GOT3 (cell line): ENCODE results near the gene SATB2.

Source experiments
- DNase-seq: peaks from one replicate; lab custom pipeline; 2025; ENCODE audit warnings: mixed read lengths; lab: John Stamatoyannopoulos, UW

The SATB2 gene

DNA sequence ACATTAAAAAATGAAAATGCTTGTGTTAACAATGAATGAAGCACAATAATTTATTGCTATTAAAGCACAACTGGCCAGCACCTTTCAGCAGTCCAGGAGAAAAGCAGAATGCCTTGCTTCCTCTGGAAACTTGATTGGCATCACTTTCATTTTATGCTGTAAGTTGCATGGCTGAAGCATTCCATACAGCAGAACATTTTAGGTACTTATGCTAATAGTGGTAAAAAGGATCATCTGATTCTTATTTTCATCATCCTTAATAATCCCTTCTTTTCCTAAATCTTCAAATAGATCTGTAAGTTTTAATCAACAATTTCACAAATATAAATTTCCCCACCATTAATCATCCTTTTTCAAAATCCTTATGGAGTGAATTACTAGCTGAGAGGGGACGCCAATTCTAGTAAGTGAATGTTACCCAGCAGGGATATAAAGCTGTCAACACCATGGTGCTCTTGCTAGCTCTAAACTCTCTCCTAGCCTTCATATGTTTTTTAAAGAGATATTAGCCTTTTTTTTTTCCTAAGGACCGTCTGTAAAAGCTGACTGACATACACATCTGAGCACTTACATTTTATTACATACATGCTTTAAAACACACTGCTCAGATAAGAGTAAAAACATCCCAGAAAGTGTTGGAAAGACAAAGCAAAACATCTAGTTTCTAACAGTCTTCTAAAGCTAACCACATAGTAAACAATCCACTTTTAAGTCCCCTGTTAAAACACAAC is 5.3 kb downstream of the SATB2 start:
- DNase-seq = no peak

DNA sequence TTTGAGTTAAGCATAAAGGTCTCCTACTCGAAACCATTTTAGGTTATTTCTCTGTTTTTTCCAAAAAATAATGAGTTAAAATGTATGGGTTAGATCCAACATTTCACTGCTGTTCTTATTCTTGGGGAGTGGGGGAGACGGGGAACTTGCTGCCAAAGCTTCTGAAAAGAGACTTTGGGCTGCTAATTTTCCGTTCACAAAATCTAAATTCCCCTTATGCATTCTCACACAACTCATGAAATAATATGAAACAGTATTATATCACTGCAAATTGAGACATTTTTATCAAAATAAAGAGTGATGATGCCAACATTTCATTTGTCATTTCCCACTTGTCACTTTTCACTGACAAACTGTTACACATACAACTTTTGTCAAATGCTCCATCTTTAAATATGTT is 7.8 kb downstream of the SATB2 start:
- DNase-seq = no peak

DNA sequence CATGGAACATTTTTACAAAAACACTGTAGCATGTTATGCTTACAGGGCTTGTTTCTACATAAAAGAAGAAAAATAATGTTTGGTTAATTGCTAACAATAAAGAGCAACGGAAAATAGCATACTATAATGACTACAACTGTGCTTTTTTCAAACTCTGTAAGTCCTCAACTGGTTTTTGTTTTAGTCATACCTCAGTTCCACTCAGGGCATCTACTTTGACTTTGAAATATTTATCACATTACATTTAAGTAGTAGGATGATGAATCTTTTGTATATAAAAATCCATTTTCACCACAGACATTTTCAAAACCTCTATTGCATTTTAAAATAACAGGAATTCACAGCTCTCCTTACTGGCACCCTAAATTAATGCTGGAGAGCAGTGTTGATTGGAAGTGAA is 8.3 kb downstream of the SATB2 start:
- DNase-seq = no peak

DNA sequence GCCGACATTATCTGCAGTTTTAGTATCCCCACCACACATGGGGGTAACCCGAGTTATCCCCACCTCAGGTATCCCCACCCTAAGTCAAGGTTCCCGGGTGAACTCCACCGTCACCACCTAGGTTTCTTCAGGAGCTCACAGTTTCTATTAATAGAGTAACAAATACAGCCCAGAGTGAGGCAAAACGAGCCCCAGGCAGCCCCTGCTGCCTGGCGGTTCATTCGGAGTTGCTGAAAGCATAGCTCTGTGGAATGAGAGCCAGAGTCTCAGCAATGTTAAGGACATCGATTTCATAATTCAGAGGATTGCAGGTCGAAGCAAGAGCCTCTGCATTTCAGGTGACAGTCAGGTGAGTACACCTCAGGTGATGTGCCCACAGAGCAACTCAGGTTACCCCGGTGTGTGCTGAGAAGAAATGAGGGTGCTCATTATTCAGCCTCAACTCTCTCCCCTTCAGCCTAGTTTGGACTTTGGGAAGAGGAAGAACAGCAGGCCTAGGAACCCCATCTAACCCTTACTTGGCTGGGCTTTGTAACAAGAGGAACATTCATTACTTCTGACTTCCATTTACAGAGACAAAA is 10.7 kb downstream of the SATB2 start:
- DNase-seq = no peak

DNA sequence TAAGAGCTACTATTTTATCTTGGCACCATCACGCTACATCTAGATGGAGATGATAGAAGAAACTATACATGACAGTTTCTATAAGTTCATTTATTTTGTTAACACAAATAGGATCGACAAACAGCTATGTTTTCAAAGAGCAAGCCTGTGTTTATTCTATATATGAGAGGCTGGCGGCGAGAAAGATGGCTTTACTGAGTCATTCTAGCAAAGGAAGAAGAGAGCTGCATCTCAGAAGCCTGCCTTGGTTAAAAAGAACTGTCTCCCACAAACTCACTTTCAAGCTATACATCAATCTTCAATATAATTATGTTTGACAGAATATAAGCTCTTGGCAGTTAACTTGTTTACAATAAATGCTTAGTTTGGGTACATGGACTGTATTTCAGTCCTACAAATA is 13.0 kb downstream of the SATB2 start:
- no peak for DNase-seq

DNA sequence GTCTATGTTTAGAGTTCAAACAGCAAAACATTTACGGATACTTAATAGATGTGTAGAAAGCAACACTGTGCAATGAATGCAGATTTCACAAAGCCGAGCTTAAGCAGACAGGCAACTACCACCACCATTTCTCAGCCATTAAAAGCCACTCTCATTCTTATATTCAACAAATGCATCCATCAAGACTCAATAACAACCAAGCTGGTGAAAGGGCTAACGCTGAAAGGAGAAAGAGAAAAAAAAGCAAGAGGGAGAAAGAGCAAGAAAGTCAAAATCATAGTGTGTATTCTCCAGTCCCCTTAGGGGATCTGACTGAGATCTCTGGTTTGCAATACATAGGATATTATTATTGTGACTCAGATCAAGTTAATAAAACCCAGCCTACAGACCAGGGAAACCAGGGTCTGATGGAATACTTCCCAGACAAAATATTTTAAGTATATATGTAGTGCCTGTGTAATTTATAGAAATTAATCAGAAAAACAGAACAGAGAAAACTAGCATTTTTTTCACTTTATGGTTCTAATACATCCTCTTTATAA is 14.1 kb downstream of the SATB2 start:
- no peak for DNase-seq

DNA sequence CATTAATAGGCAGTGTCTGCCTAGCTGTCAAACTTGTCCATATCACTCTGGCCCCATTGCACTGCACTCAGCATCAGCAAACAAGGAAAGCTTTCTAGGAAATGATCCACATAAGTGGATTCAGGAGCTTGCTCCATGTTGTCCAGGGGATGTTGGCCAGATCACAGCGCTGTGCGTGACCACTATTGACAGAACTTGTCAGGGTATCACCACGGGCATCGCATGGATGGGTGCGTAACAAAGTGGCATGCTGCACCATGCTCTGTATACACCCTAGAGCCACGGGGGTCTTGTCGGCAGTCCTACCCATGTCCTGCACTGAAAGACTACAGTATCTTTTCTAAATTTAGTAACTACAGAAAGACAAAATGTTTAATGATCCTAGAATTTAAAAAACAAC is 15.6 kb downstream of the SATB2 start:
- no peak for DNase-seq

DNA sequence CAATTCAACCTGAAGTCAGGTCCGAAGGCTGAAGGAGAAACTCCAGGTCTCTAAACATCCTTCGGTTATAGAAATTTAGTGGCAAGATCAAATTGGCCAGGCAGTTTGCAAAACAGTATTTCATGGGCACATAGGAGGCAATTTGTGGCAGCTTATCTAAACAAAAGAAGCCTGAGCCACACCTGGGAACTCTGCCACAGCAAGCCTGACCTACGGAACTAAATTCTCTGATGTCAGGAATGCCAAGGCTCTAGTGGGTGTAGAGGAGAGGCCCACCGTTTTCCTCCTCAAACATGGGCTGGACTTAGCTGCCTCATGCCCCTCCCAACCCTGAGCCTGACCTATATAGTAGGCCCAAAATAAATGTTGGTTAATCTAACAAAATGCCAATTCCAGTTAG is 16.0 kb downstream of the SATB2 start:
- DNase-seq = no peak

DNA sequence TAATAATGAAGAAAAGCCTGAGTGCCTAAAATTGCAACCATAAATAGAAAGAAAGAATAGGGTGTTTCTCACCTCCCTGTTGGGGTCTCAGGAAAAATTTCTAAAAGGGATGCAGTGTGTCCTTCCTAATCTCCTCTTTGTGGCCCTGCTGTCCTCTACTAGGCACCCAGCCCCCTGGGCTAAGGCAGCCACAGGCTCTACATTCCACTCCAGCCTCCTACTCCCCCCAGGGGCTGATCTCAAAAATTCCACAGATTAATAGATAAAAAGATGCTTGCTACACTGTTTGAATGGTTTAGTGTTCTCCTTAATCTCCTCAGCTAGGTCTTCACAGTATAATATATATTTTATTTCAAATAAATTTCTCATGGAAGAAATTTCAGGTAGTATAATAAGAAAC is 17.6 kb downstream of the SATB2 start:
- no peak for DNase-seq

DNA sequence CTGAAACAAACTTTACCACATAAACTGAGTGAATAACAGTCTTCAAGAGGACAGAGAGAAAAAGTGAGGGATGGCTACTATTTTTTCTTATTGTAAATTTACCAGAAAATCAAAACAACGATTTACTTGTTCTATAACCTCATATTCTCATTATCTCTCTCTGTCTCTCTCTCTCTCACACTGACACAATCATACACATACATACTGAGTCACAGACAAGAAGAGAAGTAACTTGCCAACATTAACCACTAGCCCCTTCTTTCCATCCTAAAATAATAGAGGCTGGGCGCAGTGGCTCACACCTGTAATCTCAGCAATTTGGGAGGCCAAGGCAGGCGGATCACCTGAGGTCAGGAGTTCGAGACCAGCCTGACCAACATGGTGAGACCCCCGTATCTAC is 18.2 kb downstream of the SATB2 start:
- no peak for DNase-seq

DNA sequence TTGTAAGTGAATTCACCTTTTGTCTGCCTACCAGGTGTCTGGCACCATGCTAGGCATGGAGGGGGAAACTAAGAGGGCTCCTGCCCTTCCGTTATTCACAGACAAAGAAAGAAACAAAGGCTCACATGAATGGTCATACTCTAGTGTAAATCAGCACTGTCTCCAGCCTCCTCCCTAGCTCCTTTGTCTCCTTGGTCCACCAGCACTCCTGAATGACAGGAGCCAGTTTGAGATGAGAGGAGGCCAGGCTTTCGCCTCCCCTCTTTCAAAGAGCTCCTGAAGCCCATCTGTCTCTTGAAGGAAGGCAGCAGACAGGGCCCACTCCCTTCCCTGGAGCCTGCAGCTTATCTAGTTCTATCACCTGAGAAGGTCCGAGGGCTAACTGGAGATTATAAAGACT is 18.7 kb downstream of the SATB2 start:
- DNase-seq = no peak

DNA sequence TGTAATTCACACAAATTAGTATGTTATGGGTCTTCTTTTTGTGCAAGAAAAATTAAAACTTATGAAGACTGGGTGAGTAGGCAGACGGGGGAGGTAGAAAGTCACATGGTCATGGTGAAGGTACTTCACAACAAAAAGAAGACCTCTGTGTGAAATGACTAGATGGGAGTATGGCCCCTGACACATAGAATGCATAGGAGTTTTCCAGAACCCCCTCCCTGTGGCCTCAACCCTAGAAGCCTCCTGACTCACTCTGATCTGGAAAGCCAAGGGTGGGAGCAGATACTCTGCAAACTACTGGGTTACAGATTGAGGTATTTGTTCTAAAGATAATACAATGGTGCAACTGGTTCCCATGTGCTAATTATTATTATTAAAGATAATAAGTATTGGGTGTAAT is 23.2 kb downstream of the SATB2 start:
- no peak for DNase-seq

DNA sequence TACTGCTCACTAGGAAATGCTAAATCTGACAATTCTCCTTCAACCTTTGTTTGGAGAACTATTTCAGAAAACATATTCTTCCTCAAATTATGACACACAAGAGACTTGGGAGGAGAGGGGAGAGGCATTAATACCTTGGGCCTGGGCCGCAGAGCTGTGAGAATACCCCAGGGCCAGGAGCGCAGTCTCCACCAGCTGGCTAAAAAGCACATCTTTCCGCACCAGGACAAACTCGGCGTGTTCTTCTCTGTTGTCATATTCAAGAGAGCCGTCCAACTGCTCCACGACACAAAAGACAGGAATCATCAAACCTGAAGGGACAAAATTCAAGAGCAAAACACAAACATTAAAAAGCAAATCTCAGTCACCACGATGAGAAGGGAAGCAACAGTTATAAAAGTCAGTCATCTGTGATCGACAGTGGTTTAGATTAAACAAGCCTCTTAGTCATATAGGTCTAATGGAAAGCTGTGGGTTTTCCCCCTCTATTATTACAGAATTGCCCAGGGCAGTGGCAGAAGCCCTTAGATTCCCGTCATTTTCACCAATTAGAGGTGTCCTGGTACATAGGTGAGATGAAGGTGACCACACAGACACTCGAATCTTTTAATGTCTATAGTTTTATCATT is 24.4 kb downstream of the SATB2 start:
- DNase-seq = no peak

DNA sequence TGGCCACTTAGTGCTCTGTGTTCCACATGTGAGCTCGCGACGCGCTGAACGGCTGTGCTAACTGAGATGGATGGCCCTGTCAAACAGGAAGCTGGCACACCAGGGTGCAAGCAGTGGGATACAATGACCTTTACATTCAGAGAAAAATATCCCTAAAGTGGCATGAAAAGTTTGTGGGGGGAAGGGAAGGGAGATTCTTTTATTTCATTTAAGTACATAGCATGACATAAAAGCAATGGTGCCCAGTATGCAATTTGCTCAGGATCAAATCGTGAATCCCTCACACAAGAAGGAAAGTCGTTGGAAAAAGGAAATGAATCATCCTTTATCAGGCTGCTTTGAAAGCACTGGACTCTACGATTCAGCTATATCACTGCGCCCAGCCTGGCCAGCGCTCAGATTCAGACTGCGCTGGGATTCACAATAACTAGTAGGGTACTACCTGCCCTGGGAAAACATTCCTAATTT is 26.0 kb downstream of the SATB2 start:
- no peak for DNase-seq

DNA sequence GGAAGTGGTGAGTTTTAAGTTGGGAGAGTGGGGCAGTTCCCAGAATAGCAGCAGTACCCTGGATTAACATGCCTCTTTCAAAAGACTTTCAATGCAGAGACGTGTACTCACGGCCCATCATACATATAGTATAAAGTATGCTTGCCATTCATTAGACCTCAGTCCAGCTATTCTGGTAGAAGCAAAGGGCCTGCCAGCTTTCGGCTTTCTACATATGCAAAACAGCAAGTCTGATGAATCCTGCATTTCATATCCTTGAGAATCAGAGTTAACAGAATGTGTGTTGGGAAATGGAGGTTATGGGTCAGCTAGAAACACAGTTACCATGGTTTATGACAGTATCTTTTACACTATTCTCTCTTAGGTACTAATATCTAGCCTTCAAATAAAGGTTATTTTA is 27.5 kb downstream of the SATB2 start:
- DNase-seq = no peak

DNA sequence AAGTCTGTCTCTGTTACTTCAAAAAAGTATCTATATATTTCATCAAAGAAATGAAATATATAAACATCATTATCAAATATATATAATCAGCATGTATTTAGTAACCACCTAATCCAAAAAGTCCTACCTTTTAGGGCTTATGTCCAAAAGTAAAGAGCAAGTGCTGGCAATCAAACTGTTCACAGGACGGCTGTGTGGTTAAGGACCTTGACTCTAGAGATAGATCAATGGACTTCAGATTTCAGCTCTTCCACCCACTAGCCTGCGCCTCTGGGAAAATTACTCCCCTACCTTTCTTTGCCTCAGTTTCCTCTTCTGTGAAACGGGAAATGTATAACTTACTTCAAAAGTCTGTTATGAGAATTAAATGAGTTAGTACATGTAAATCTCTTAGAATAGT is 29.4 kb downstream of the SATB2 start:
- no peak for DNase-seq

DNA sequence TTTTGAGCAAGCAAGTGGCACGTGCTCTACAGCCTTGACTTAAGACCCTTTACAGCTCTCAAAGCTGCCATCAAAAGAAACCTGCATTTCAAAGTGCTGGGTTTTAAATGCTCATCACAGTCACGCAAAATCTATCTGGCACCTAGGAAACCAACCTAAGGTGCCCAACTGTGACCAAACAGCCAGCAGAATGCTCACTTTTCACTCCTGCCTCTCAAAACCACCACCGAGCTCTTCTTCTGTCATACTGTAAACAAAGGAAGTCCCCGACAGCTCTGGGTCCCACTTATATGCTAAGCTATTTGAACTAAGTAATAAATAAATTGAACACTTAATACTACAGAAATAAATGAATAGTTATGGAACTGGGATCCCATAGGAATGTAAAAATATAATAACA is 33.6 kb downstream of the SATB2 start:
- DNase-seq = no peak

DNA sequence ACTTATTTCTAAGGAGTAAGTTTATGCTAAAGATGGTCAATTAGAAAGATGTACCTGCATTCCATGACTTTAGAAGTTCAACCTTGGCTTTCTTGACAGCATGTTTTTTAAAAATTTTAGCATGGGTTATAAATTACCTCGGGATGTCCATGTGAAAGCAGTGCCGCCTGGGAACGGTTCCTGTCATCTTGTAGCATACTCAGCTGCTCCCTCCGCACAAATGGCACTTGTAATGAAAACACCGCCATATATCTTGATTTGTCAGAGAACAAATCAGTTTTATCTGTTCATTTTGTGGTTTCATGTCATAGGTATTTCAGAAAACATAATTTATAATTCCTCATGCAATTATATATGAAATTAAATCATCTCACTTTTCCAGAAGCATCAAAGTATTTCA is 38.3 kb downstream of the SATB2 start:
- DNase-seq = no peak

DNA sequence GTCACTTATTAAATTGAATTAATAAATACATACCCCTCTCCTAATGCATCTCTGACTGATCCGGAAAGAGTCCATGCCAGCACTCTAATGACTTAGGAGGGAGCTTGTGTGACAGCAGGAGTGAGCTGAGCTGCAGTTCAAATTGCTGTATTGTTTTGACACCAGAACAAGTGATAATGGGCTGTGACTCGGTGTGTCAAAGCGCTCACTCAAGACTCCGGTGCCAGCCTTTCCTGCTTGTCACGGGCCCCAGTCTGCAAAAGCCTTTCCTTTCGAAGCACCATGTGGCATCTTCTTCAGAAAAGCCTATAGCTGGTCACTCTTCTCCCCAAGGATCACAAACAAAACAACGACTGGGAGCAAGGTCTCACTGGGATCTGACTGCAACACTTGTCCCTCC is 43.3 kb downstream of the SATB2 start:
- DNase-seq = no peak

DNA sequence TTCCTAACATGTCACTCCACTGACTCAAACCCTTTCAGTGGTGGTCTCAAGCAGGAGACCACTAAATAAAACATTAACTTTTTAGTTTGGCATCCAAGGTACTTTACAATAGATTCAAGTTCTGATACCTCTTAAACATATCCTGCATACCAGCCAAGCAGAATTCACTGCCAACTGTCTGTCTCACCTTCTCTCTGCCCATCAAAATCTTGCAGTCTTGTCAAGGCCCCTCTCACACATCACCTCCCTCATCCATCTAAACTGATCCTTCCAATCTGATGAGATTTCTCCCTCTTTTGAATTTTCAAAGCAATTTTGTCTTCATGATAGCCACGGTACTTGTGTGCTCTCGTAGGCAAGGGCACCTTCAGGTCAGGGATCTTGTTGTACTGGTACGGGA is 43.7 kb downstream of the SATB2 start:
- DNase-seq = no peak

DNA sequence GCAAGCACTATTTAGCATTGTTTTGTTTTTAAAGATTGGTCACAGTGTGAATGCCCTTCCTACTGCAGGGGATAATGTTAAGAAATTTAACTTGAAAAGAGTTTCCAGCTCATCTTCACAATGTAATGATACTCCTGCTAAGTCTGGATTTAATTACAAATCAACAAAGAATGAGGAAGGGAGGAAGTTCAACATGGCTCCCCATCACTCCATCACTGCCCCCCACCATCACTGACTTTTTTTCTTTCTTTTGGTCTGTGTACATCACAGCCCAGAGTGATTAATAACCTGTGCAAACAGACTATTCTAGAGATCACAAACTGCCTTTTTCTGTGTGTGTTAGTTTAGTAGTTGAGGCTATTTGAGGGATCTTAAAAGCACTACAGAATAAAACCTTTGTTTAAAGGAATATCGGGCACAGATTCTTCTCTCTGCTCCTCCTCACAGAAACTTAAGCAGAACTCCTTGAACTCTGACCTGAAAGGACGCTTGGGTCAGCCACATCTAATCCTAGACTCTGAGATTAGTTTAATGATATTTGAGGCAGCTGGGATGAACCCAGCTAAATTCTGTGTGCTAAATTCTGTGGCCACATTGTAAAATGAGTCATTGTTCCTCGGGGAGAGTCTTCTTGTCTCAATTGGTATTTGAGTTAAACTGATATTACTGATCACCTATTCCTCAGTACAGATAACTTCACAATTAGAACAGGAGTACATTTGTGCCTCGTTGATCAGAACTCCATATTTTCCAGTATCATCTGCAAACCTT is 47.8 kb downstream of the SATB2 start:
- DNase-seq = no peak

DNA sequence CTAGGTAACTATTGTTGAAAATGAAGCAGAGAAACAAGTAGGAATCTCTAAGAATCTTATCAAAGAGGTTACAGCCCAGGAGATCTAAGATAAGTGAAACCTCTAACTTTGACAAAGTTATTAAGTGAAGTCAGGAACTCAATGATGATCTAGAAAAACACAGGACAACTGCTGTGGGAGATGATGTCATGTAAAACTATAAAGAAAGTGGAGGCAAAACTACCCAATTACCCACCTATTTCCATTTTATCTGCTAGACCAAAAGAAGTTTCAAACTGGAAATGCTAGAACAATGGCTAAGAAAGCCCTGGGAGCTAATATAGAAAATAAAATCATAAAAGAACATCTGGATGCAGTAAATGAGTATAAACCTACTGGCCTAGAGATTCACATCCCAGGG is 50.3 kb downstream of the SATB2 start:
- no peak for DNase-seq

DNA sequence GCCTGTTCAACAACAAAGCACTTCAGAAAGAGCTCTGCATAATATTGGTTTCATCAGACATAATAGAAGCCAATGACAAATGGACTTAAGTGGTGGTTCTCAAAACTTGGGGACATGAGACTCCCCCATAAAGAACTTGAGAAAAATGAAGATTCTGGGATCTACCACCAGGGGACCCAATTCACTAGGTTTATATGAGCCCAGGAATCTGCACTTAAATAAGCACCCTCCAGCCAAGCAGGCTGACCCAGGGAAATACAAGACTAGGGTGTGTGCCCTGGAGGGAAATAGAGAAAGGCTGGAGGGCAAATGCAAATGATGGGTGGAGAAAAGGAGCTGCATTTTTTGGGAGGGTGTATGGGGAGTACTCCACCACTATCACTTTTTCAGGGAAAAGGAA is 52.5 kb downstream of the SATB2 start:
- no peak for DNase-seq
